ENCODE data around the gene EEA1.

DNA sequence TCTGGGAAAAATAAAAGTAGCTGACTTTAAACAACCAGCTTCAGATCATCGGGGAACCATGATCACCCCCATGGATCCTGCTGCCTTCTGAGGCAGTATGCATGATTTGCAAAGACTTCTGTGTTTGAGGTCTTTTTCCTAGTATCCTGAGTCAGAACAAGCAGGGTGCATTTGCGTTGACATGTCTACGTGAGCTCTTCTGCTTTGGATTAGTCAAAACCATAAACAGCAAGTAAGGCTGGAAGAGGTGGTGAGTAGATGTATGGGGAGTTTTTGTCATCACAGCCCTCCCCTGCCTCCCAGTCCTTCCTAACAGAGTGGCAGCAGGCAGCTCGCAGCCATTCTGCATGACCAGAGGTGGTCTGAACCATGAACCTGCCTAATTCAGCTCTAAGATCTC is 202.2 kb downstream of the EEA1 start:
- TF ChIP-seq POLR2A (IDR thresholded peaks at IDR 0.05) = no peak
- TF ChIP-seq, protein P1, sequence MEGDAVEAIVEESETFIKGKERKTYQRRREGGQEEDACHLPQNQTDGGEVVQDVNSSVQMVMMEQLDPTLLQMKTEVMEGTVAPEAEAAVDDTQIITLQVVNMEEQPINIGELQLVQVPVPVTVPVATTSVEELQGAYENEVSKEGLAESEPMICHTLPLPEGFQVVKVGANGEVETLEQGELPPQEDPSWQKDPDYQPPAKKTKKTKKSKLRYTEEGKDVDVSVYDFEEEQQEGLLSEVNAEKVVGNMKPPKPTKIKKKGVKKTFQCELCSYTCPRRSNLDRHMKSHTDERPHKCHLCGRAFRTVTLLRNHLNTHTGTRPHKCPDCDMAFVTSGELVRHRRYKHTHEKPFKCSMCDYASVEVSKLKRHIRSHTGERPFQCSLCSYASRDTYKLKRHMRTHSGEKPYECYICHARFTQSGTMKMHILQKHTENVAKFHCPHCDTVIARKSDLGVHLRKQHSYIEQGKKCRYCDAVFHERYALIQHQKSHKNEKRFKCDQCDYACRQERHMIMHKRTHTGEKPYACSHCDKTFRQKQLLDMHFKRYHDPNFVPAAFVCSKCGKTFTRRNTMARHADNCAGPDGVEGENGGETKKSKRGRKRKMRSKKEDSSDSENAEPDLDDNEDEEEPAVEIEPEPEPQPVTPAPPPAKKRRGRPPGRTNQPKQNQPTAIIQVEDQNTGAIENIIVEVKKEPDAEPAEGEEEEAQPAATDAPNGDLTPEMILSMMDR (IDR thresholded peaks at IDR 0.05) = no peak
